ENCODE data around the gene NBEA.

NBEA gene

GRCh38 chr13:35231426-35231825 lies 289.4 kb downstream of the NBEA start:
- no peaks in the 10 kb centered on the region for H3K9me3 ChIP-seq (ENCODE audit: low read length)
- no peak overlapping the region for H3K9ac ChIP-seq (ENCODE audit: low read length)
- H3K36me3 ChIP-seq (ENCODE audit: insufficient read depth, low read length), result peaks cover 4% of the 10 kb centered on the region
- no peak overlapping the region for H3K4me3 ChIP-seq (ENCODE audit: low read depth in 1 of 2, low read length in 2 of 2)
- no peaks in the 10 kb centered on the region for H3K4me1 ChIP-seq (ENCODE audit: insufficient read depth, low read length)
- H3K27me3 ChIP-seq (ENCODE audit: control insufficient read depth in 1 of 2, insufficient read depth in 2 of 2, low read length in 2 of 2), result no peaks in the 10 kb centered on the region
- H3K27ac ChIP-seq (ENCODE audit: low read depth, low read length), result no peak overlapping the region

GRCh38 chr13:35238274-35238673 lies 296.2 kb downstream of the NBEA start:
- Histone ChIP-seq H3K9ac (ENCODE audit: low read length) (no peak overlapping the region), H3K27me3 (ENCODE audit: control insufficient read depth in 1 of 2, insufficient read depth in 2 of 2, low read length in 2 of 2) (no peaks in the 10 kb centered on the region), H3K36me3 (ENCODE audit: insufficient read depth, low read length) (no peaks in the 10 kb centered on the region), H3K27ac (ENCODE audit: low read depth, low read length) (no peak overlapping the region), H3K9me3 (ENCODE audit: low read length) (no peaks in the 10 kb centered on the region), H3K4me1 (ENCODE audit: insufficient read depth, low read length) (no peaks in the 10 kb centered on the region), H3K4me3 (ENCODE audit: low read depth in 1 of 2, low read length in 2 of 2) (no peak overlapping the region)

GRCh38 chr13:35252536-35253205 lies 310.6 kb downstream of the NBEA start:
- H3K9ac ChIP-seq (ENCODE audit: low read length), result no peak overlapping the region
- no peaks in the 10 kb centered on the region for H3K27me3 ChIP-seq (ENCODE audit: control insufficient read depth in 1 of 2, insufficient read depth in 2 of 2, low read length in 2 of 2)
- no peaks in the 10 kb centered on the region for H3K9me3 ChIP-seq (ENCODE audit: low read length)
- H3K4me3 ChIP-seq (ENCODE audit: low read depth in 1 of 2, low read length in 2 of 2), result no peak overlapping the region
- H3K27ac ChIP-seq (ENCODE audit: low read depth, low read length), result no peak overlapping the region
- peaks cover 6% of the 10 kb centered on the region for H3K36me3 ChIP-seq (ENCODE audit: insufficient read depth, low read length)
- no peaks in the 10 kb centered on the region for H3K4me1 ChIP-seq (ENCODE audit: insufficient read depth, low read length)

GRCh38 chr13:35255241-35255640 lies 313.2 kb downstream of the NBEA start:
- Histone ChIP-seq H3K4me1 (ENCODE audit: insufficient read depth, low read length) (no peaks in the 10 kb centered on the region), H3K36me3 (ENCODE audit: insufficient read depth, low read length) (peaks cover 6% of the 10 kb centered on the region), H3K9me3 (ENCODE audit: low read length) (no peaks in the 10 kb centered on the region), H3K9ac (ENCODE audit: low read length) (no peak overlapping the region), H3K27me3 (ENCODE audit: control insufficient read depth in 1 of 2, insufficient read depth in 2 of 2, low read length in 2 of 2) (no peaks in the 10 kb centered on the region), H3K27ac (ENCODE audit: low read depth, low read length) (no peak overlapping the region), H3K4me3 (ENCODE audit: low read depth in 1 of 2, low read length in 2 of 2) (no peak overlapping the region)

DNA sequence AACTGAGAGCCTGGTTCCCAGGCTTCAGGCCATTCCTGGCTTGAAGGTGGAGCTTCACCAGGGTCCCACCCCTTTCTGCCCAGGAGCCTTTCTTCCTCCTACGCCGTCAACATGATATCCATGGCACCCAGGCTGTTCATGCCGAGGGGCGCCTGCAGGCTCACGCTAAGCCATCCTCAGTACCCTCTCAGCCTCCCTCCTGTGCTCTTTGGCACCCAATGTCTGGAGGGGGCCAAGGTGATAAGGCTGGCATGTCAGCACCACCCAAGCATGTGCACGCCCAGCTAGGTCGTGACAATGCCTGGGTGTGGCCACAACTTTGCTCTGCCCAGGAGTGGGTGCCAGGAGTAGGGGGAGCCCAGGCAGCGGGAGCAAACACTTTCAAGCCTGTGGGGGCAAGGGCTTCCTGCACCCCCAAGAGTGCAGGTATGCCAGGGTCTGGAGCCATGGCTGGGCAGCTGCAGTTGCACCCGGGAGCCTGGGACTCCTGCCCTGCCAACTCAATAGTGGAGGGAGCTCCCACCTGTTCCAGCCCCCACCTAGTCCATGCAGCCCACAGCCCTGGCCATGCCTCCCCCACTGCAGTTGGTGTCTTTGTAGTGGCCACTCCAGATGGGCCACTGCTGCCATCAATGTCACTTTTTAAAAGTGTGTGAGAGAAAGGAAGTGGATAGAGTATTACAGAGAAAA lies 314.5 kb downstream of the NBEA start:
- H3K4me3 ChIP-seq (ENCODE audit: low read depth in 1 of 2, low read length in 2 of 2), result no peak overlapping the region
- no peak overlapping the region for H3K9ac ChIP-seq (ENCODE audit: low read length)
- no peak overlapping the region for H3K27ac ChIP-seq (ENCODE audit: low read depth, low read length)
- peaks cover 6% of the 10 kb centered on the region for H3K36me3 ChIP-seq (ENCODE audit: insufficient read depth, low read length)
- H3K4me1 ChIP-seq (ENCODE audit: insufficient read depth, low read length), result no peaks in the 10 kb centered on the region
- H3K9me3 ChIP-seq (ENCODE audit: low read length), result no peaks in the 10 kb centered on the region
- H3K27me3 ChIP-seq (ENCODE audit: control insufficient read depth in 1 of 2, insufficient read depth in 2 of 2, low read length in 2 of 2), result no peaks in the 10 kb centered on the region

DNA sequence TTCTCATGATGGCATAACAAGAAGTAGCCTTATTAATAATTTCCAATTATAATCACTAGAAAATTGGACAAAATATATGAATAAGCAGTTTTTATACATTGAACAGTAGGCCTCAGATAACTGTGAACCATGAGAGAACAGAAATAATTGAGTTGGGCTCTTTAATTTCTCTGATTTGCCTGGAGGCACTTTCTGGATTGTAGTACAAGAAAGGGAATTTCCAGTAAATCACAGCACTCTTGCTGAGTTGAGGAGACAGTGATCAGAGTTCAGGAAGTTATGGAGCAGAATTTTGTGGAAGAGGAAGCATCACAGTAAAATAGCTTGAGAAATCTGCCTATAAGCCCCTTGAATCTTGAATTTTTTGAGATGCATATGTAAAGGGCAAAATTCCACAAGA lies 318.2 kb downstream of the NBEA start:
- H3K27ac ChIP-seq (ENCODE audit: low read depth, low read length), result no peak overlapping the region

GRCh38 chr13:35266412-35266811 lies 324.3 kb downstream of the NBEA start:
- Histone ChIP-seq H3K9me3 (ENCODE audit: low read length) (no peaks in the 10 kb centered on the region), H3K4me3 (ENCODE audit: low read depth in 1 of 2, low read length in 2 of 2) (no peak overlapping the region), H3K27ac (ENCODE audit: low read depth, low read length) (no peak overlapping the region), H3K4me1 (ENCODE audit: insufficient read depth, low read length) (no peaks in the 10 kb centered on the region), H3K9ac (ENCODE audit: low read length) (no peak overlapping the region), H3K27me3 (ENCODE audit: control insufficient read depth in 1 of 2, insufficient read depth in 2 of 2, low read length in 2 of 2) (no peaks in the 10 kb centered on the region), H3K36me3 (ENCODE audit: insufficient read depth, low read length) (no peaks in the 10 kb centered on the region)

More for the DNA sequence above, 318.2 kb downstream of the NBEA start:
- H3K36me3 ChIP-seq (ENCODE audit: insufficient read depth, low read length), result no peaks in the 10 kb centered on the region
- no peaks in the 10 kb centered on the region for H3K9me3 ChIP-seq (ENCODE audit: low read length)
- no peak overlapping the region for H3K9ac ChIP-seq (ENCODE audit: low read length)
- H3K27me3 ChIP-seq (ENCODE audit: control insufficient read depth in 1 of 2, insufficient read depth in 2 of 2, low read length in 2 of 2), result no peaks in the 10 kb centered on the region
- no peak overlapping the region for H3K4me3 ChIP-seq (ENCODE audit: low read depth in 1 of 2, low read length in 2 of 2)
- H3K4me1 ChIP-seq (ENCODE audit: insufficient read depth, low read length), result no peaks in the 10 kb centered on the region

GRCh38 chr13:35278917-35279316 lies 336.8 kb downstream of the NBEA start:
- H3K9ac ChIP-seq (ENCODE audit: low read length), result no peak overlapping the region
- no peaks in the 10 kb centered on the region for H3K27me3 ChIP-seq (ENCODE audit: control insufficient read depth in 1 of 2, insufficient read depth in 2 of 2, low read length in 2 of 2)
- no peaks in the 10 kb centered on the region for H3K9me3 ChIP-seq (ENCODE audit: low read length)
- no peak overlapping the region for H3K27ac ChIP-seq (ENCODE audit: low read depth, low read length)
- no peaks in the 10 kb centered on the region for H3K4me1 ChIP-seq (ENCODE audit: insufficient read depth, low read length)
- no peak overlapping the region for H3K4me3 ChIP-seq (ENCODE audit: low read depth in 1 of 2, low read length in 2 of 2)
- H3K36me3 ChIP-seq (ENCODE audit: insufficient read depth, low read length), result no peaks in the 10 kb centered on the region

DNA sequence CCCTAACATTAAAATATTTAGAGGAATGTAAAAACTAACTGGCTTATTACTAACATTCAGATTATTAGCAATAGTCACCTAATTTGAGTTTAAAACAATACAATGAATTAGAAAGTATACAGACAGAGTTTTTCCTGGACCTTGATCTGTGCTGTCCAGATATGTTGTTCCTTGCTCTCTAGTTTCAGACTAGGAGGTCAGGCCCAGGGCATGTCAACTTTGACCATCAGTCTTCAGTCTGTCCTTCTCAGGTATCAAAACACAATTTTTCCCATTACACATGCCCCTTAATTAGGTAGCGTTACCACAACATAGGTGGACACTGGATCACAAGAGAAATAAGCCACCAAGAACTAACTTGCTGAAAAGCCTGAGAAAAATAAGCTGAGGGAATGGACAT lies 337.4 kb downstream of the NBEA start:
- H3K27me3 ChIP-seq (ENCODE audit: control insufficient read depth in 1 of 2, insufficient read depth in 2 of 2, low read length in 2 of 2), result no peaks in the 10 kb centered on the region
- H3K4me1 ChIP-seq (ENCODE audit: insufficient read depth, low read length), result no peaks in the 10 kb centered on the region
- H3K9me3 ChIP-seq (ENCODE audit: low read length), result no peaks in the 10 kb centered on the region
- no peak overlapping the region for H3K9ac ChIP-seq (ENCODE audit: low read length)
- no peaks in the 10 kb centered on the region for H3K36me3 ChIP-seq (ENCODE audit: insufficient read depth, low read length)
- no peak overlapping the region for H3K27ac ChIP-seq (ENCODE audit: low read depth, low read length)
- no peak overlapping the region for H3K4me3 ChIP-seq (ENCODE audit: low read depth in 1 of 2, low read length in 2 of 2)

DNA sequence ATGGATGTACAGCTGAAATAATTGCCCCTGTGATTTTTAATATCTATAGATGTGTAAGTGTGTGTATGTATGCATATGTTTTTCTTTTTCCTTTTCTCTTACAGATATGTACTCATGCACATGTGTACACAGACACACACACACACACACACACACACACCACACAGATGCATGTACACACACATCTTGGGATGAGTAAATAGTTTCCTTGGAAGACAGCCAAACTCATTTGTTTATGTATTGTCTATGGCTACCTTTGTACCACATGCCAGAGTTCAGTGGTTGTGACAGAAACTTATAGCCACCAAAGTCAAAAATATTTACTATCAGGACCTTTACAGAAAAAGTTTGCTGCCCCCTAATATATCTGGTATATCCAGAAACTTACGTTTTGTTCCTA lies 341.8 kb downstream of the NBEA start:
- H3K9me3 ChIP-seq (ENCODE audit: low read length), result no peaks in the 10 kb centered on the region
- H3K4me1 ChIP-seq (ENCODE audit: insufficient read depth, low read length), result no peaks in the 10 kb centered on the region
- H3K9ac ChIP-seq (ENCODE audit: low read length), result no peak overlapping the region
- no peaks in the 10 kb centered on the region for H3K36me3 ChIP-seq (ENCODE audit: insufficient read depth, low read length)
- no peak overlapping the region for H3K27ac ChIP-seq (ENCODE audit: low read depth, low read length)
- H3K4me3 ChIP-seq (ENCODE audit: low read depth in 1 of 2, low read length in 2 of 2), result no peak overlapping the region
- H3K27me3 ChIP-seq (ENCODE audit: control insufficient read depth in 1 of 2, insufficient read depth in 2 of 2, low read length in 2 of 2), result no peaks in the 10 kb centered on the region

GRCh38 chr13:35285677-35286076 lies 343.6 kb downstream of the NBEA start:
- H3K4me3 ChIP-seq (ENCODE audit: low read depth in 1 of 2, low read length in 2 of 2), result no peak overlapping the region
- no peak overlapping the region for H3K27ac ChIP-seq (ENCODE audit: low read depth, low read length)
- no peaks in the 10 kb centered on the region for H3K36me3 ChIP-seq (ENCODE audit: insufficient read depth, low read length)
- H3K9me3 ChIP-seq (ENCODE audit: low read length), result no peaks in the 10 kb centered on the region
- no peaks in the 10 kb centered on the region for H3K27me3 ChIP-seq (ENCODE audit: control insufficient read depth in 1 of 2, insufficient read depth in 2 of 2, low read length in 2 of 2)
- no peaks in the 10 kb centered on the region for H3K4me1 ChIP-seq (ENCODE audit: insufficient read depth, low read length)
- no peak overlapping the region for H3K9ac ChIP-seq (ENCODE audit: low read length)

GRCh38 chr13:35292329-35292728 lies 350.3 kb downstream of the NBEA start:
- no peak overlapping the region for H3K9ac ChIP-seq (ENCODE audit: low read length)
- H3K4me1 ChIP-seq (ENCODE audit: insufficient read depth, low read length), result no peaks in the 10 kb centered on the region
- H3K9me3 ChIP-seq (ENCODE audit: low read length), result no peaks in the 10 kb centered on the region
- H3K27ac ChIP-seq (ENCODE audit: low read depth, low read length), result no peak overlapping the region
- no peaks in the 10 kb centered on the region for H3K36me3 ChIP-seq (ENCODE audit: insufficient read depth, low read length)
- H3K27me3 ChIP-seq (ENCODE audit: control insufficient read depth in 1 of 2, insufficient read depth in 2 of 2, low read length in 2 of 2), result no peaks in the 10 kb centered on the region
- H3K4me3 ChIP-seq (ENCODE audit: low read depth in 1 of 2, low read length in 2 of 2), result no peak overlapping the region

All from muscle layer of colon (tissue), 2 donors.